GM19238 (cell line): ENCODE data around the gene HOXD3.

Source experiments
- DNase-seq: peaks from one replicate; pipeline ENCODE4 v3.0.0; 2011; ENCODE audit warnings: low spot score; ENCODE audit not compliant: insufficient read length

Gene HOXD3

GRCh38 chr2:176177580-176178037, 20.5 kb downstream of the HOXD3 start:
- DNase-seq, result no peak

- DNase-seq, result no peak
These were observed 21.1 kb downstream of the HOXD3 start for GRCh38 chr2:176178038-176178756.

GRCh38 chr2:176178757-176179295, 21.7 kb downstream of the HOXD3 start:
- no peak for DNase-seq

GRCh38 chr2:176181551-176181950, 24.4 kb downstream of the HOXD3 start:
- DNase-seq, result no peak

- no peak for DNase-seq
These were observed 25.6 kb downstream of the HOXD3 start for GRCh38 chr2:176182671-176183070.

- no peak for DNase-seq
These were observed 27.6 kb downstream of the HOXD3 start for GRCh38 chr2:176184749-176185148.

- no peak for DNase-seq
These were observed 28.9 kb downstream of the HOXD3 start for GRCh38 chr2:176186024-176186423.

GRCh38 chr2:176187200-176187898, 30.2 kb downstream of the HOXD3 start:
- DNase-seq, result no peak

GRCh38 chr2:176187899-176188773, 31.0 kb downstream of the HOXD3 start, which contains the start of gene HOXD1:
HOXD1 (plus strand) TSS chr2:176188668; CDS start chr2:176188802, 134 bp downstream.
- no peak for DNase-seq

- no peak for DNase-seq
These were observed 31.9 kb downstream of the HOXD3 start for GRCh38 chr2:176188774-176189680.

GRCh38 chr2:176189681-176190641, 32.9 kb downstream of the HOXD3 start:
- DNase-seq, result no peak

GRCh38 chr2:176192351-176192750, 35.2 kb downstream of the HOXD3 start:
- no peak for DNase-seq

GRCh38 chr2:176193048-176193447, 35.9 kb downstream of the HOXD3 start:
- no peak for DNase-seq

GRCh38 chr2:176199902-176200301, 42.8 kb downstream of the HOXD3 start:
- DNase-seq, result no peak

- no peak for DNase-seq
These were observed 43.9 kb downstream of the HOXD3 start for GRCh38 chr2:176200971-176201370.

- no peak for DNase-seq
These were observed 45.4 kb downstream of the HOXD3 start for GRCh38 chr2:176202491-176202890.

GRCh38 chr2:176205126-176205525, 48.0 kb downstream of the HOXD3 start:
- no peak for DNase-seq

- DNase-seq, result no peak
These were observed 49.0 kb downstream of the HOXD3 start for GRCh38 chr2:176206136-176206535.

GRCh38 chr2:176206682-176207081, 49.6 kb downstream of the HOXD3 start:
- no peak for DNase-seq
